MM.1S (cell line): ENCODE results near the gene TFDP2.

Source experiments
- DNase-seq: peaks from one replicate; pipeline ENCODE4 v3.0.0-alpha.2; 2015
- H2AFZ ChIP-seq: fragments of 300-600 bp; sonication (generic); 2 replicates; pipeline ENCODE4 v1.6.0; 2016; ENCODE audit warnings: antibody characterized with exemption, low read length
- H3F3A ChIP-seq: fragments of 300-600 bp; sonication (generic); 2 replicates; pipeline ENCODE4 v1.6.1; 2016; ENCODE audit warnings: mild to moderate bottlenecking, antibody characterized with exemption, low read length, moderate library complexity, mixed read lengths; ENCODE audit not compliant: insufficient read depth
- H3K27ac ChIP-seq: fragments of 300-600 bp; sonication (generic); 2 replicates; pipeline ENCODE4 v1.5.1; 2016; ENCODE audit warnings: mild to moderate bottlenecking, low read length
- H3K27me3 ChIP-seq: fragments of 300-600 bp; sonication (generic); replicated peaks from 2 replicates; pipeline ENCODE4 v1.6.0; 2016; ENCODE audit warnings: low read length; ENCODE audit not compliant: insufficient read depth
- H3K36me3 ChIP-seq: fragments of 300-600 bp; sonication (generic); replicated peaks from 2 replicates; pipeline ENCODE4 v1.6.1; 2016; ENCODE audit warnings: mild to moderate bottlenecking, low read length, mixed read lengths; ENCODE audit not compliant: insufficient read depth
- H3K4me1 ChIP-seq: fragments of 300-600 bp; sonication (generic); 2 replicates; pipeline ENCODE4 v1.6.1; 2016; ENCODE audit warnings: low read length, mixed read lengths
- H3K4me2 ChIP-seq: fragments of 300-600 bp; sonication (generic); 2 replicates; pipeline ENCODE4 v1.6.0; 2016; ENCODE audit warnings: low read depth, low read length
- H3K4me3 ChIP-seq: fragments of 300-600 bp; sonication (generic); 2 replicates; pipeline ENCODE4 v1.5.1; 2016; ENCODE audit warnings: low read length, mixed read lengths
- H3K79me2 ChIP-seq: fragments of 300-600 bp; sonication (generic); 2 replicates; pipeline ENCODE4 v1.6.1; 2016; ENCODE audit warnings: mixed run types, low read length, mixed read lengths
- H3K9ac ChIP-seq: fragments of 300-600 bp; sonication (generic); 2 replicates; pipeline ENCODE4 v1.6.1; 2016; ENCODE audit warnings: low read length, mixed read lengths
- H3K9me2 ChIP-seq: fragments of 300-600 bp; sonication (generic); replicated peaks from 2 replicates; pipeline ENCODE4 v1.6.1; 2016; ENCODE audit warnings: mild to moderate bottlenecking, low read length, mixed read lengths; ENCODE audit not compliant: insufficient read depth
- H3K9me3 ChIP-seq: fragments of 300-600 bp; sonication (generic); replicated peaks from 2 replicates; pipeline ENCODE4 v1.6.1; 2016; ENCODE audit warnings: mild to moderate bottlenecking, low read length, mixed read lengths; ENCODE audit not compliant: insufficient read depth
- H4K20me1 ChIP-seq: fragments of 300-600 bp; sonication (generic); 2 replicates; pipeline ENCODE4 v1.6.1; 2016; ENCODE audit warnings: mild to moderate bottlenecking, low read length, moderate library complexity, mixed read lengths; ENCODE audit not compliant: insufficient read depth
- EZH2 ChIP-seq: fragments of 300-600 bp; sonication (generic); optimal IDR thresholded peaks from 2 replicates; pipeline ENCODE3; 2017; ENCODE audit warnings: low read depth, mild to moderate bottlenecking, antibody characterized with exemption, low read length, mixed read lengths
- EZH2phosphoT487 ChIP-seq: fragments of 300-600 bp; sonication (generic); IDR thresholded peaks from 2 replicates; pipeline ENCODE4 v1.6.1; 2018; ENCODE audit warnings: antibody characterized with exemption, low read length
- TF ChIP-seq, protein P1 (sequence below): fragments of 300-600 bp; sonication (generic); IDR thresholded peaks from 2 replicates; pipeline ENCODE4 v1.5.1; 2016; ENCODE audit warnings: antibody characterized with exemption, low read length, mixed read lengths

The TFDP2 gene

DNA sequence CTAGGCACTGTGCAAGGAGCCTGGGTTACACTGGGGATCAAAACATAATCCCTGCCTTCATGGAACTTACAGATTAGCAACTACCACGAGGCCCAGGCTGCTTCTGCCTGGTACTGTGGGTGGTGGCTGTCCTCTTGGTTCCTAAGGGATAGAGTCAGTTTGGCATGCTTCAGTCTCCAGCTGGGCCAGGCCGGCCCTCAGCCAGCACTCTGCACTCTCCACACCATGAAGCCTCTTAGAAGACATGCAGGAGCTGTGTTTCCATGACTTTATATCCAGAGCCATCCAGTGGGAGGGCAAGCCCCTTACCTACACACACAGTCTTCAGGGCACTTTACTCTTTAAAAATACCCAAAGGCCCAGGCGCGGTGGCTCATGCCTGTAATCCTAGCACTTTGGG is 218.5 kb downstream of the TFDP2 start:
- Histone ChIP-seq H3K9me3 (no peaks in the 10 kb centered on the region), H3K27ac (no peak overlapping the region)

DNA sequence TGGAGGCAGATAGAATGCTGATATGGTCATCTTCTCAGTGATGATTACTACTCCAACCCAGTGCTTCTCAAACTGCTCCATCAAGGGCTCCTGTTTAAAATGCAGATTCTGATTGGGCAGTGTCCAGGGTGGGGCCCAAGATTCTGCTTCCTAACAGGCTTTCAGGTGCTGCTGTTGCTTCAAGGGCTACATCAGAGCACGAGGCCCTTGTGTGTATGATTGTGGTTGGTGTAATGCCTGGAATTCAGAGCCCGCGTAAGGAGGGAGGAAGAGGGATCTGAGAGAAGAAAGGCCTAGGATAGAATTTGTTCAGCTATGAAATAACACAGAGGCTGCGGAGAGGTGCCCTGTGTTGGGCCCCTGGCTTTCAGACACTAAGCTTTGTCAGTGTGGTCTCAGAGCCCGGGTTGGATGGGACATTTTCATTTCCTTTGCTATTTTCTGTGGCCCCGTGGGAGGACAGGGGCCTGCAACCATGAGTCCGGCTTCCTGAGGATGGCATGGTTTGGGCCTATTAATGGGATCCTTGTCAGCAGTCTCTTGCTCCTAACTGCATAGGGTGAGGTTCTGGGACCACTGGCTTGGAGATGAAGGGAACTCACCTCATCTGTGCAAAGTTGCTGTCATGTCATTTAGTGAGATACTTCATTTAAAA is 219.9 kb downstream of the TFDP2 start:
- no peaks in the 10 kb centered on the region for H3K36me3 ChIP-seq
- H3K9me2 ChIP-seq = no peaks in the 10 kb centered on the region
- no peaks in the 10 kb centered on the region for H4K20me1 ChIP-seq
- H3K4me2 ChIP-seq = no peak overlapping the region
- no peak overlapping the region for H2AFZ ChIP-seq
- no peak for DNase-seq
- H3K27me3 ChIP-seq = no peaks in the 10 kb centered on the region
- no peaks in the 10 kb centered on the region for H3K79me2 ChIP-seq
- TF ChIP-seq, protein P1, sequence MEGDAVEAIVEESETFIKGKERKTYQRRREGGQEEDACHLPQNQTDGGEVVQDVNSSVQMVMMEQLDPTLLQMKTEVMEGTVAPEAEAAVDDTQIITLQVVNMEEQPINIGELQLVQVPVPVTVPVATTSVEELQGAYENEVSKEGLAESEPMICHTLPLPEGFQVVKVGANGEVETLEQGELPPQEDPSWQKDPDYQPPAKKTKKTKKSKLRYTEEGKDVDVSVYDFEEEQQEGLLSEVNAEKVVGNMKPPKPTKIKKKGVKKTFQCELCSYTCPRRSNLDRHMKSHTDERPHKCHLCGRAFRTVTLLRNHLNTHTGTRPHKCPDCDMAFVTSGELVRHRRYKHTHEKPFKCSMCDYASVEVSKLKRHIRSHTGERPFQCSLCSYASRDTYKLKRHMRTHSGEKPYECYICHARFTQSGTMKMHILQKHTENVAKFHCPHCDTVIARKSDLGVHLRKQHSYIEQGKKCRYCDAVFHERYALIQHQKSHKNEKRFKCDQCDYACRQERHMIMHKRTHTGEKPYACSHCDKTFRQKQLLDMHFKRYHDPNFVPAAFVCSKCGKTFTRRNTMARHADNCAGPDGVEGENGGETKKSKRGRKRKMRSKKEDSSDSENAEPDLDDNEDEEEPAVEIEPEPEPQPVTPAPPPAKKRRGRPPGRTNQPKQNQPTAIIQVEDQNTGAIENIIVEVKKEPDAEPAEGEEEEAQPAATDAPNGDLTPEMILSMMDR = no peak
- no peak for TF ChIP-seq EZH2phosphoT487
- no peak overlapping the region for H3K9ac ChIP-seq
- no peaks in the 10 kb centered on the region for H3K9me3 ChIP-seq
- no peaks in the 10 kb centered on the region for H3F3A ChIP-seq
- no peaks in the 10 kb centered on the region for H3K4me1 ChIP-seq
- no peak overlapping the region for H3K4me3 ChIP-seq
- H3K27ac ChIP-seq = no peak overlapping the region

More for the DNA sequence above, 218.5 kb downstream of the TFDP2 start:
- no peak overlapping the region for H3K4me3 ChIP-seq
- H2AFZ ChIP-seq = no peak overlapping the region
- H3K4me2 ChIP-seq = no peak overlapping the region
- no peaks in the 10 kb centered on the region for H3K36me3 ChIP-seq
- no peaks in the 10 kb centered on the region for H3K9me2 ChIP-seq
- H3F3A ChIP-seq = no peaks in the 10 kb centered on the region
- DNase-seq = no peak
- no peak overlapping the region for H3K9ac ChIP-seq
- H3K4me1 ChIP-seq = no peaks in the 10 kb centered on the region
- no peaks in the 10 kb centered on the region for H4K20me1 ChIP-seq
- H3K79me2 ChIP-seq = no peaks in the 10 kb centered on the region
- no peaks in the 10 kb centered on the region for H3K27me3 ChIP-seq
- TF ChIP-seq EZH2phosphoT487 = no peak
- TF ChIP-seq, protein P1 = no peak
- TF ChIP-seq EZH2 = no peak

DNA sequence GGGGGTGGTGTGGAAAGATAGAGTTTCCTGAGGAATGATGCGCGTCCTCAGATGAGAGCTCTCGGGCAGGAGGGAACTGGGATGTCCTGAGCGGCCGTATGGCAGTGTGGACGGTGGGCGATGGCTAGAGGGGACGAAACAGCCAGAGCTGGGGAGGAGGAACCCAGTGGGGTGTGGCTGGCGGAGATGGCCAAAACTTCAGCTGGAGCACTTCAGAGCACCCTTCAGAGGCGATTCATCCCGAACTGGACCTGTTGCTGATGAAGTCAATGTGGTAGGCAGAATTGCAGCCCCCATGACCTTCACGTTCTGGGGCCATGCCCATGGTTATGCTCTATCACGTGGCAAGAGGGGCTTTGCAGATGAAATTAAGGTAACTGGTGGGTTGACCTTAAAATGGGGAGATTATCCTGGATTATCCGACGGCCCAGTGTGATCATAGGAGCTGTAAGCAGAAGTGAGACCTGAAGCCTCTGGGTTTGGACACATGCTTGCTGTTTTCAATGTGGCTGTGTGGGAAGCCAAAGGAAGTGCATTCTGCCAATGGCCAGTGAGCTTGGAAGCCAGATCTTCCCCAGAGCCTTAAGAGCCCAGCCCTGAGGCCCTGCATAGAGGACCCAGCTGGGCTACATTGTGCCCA is 220.6 kb downstream of the TFDP2 start:
- no peaks in the 10 kb centered on the region for H3K4me1 ChIP-seq
- H3K4me3 ChIP-seq = no peak overlapping the region
- no peaks in the 10 kb centered on the region for H3K36me3 ChIP-seq
- H3K79me2 ChIP-seq = no peaks in the 10 kb centered on the region
- H2AFZ ChIP-seq = no peak overlapping the region
- no peaks in the 10 kb centered on the region for H3K9me3 ChIP-seq
- TF ChIP-seq, protein P1 = no peak
- TF ChIP-seq EZH2phosphoT487 (no peak), EZH2 (no peak)
- no peaks in the 10 kb centered on the region for H3K9me2 ChIP-seq
- H3K4me2 ChIP-seq = no peak overlapping the region
- no peak overlapping the region for H3K27ac ChIP-seq
- no peak overlapping the region for H3K9ac ChIP-seq
- no peaks in the 10 kb centered on the region for H3K27me3 ChIP-seq
- DNase-seq = no peak
- no peaks in the 10 kb centered on the region for H3F3A ChIP-seq
- H4K20me1 ChIP-seq = no peaks in the 10 kb centered on the region
